Upper lobe of right lung (tissue), 1 donor: ENCODE results near the gene EML5. TPM values are rescaled to one million over a fixed set of nuclear protein-coding genes. Genes with fewer than 3 reads are reported as not detected.

Source experiments
- ATAC-seq: fragments of 200-7000 bp; cut with Tn5 transposase; one replicate; pipeline ENCODE4 v1.9.1; 2020; ENCODE audit warnings: mild to moderate bottlenecking, moderate library complexity
- DNase-seq: peaks from one replicate; pipeline ENCODE4 v3.0.0-alpha.2; 2020
- H3K27ac ChIP-seq: fragments of 200-600 bp; one replicate; pipeline ENCODE4 v1.8.0; 2022
- H3K27me3 ChIP-seq: fragments of 200-600 bp; one replicate; pipeline ENCODE4 v1.8.0; 2022; ENCODE audit warnings: mild to moderate bottlenecking
- H3K36me3 ChIP-seq: fragments of 200-600 bp; one replicate; pipeline ENCODE4 v1.8.0; 2022
- H3K4me1 ChIP-seq: fragments of 200-600 bp; one replicate; pipeline ENCODE4 v1.8.0; 2022
- H3K4me3 ChIP-seq: fragments of 200-600 bp; one replicate; pipeline ENCODE4 v1.8.0; 2022; ENCODE audit warnings: mild to moderate bottlenecking
- H3K9me3 ChIP-seq: fragments of 200-600 bp; one replicate; pipeline ENCODE4 v1.8.0; 2022
- CTCF ChIP-seq: fragments of 200-600 bp; IDR thresholded peaks from one replicate; pipeline ENCODE4 v1.8.0; 2022; ENCODE audit warnings: antibody characterized with exemption
- intact Hi-C: fragments of 100-400 bp; cut with DNase I; formaldehyde crosslinking; loops from one replicate; pipeline ENCODE4 v1.11.0; 2022
- total RNA-seq: library from RNA; stranded (reverse); fragmentation: NEBNext Ultra II Directional; extraction: Animal tissue kit (Norgen Biotek cat#: 25700); gene quantifications from one replicate; pipeline ENCODE4 v1.2.1, GENCODE V29; 2021
- donor health status: DM: no; HTN: yes; CAD: no; lungs with severe emphysema.

EML5 gene
- total RNA-seq, 1 donor from 2014 or later = 2.3 TPM

GRCh38 chr14:88825503-88825902, 32.8 kb upstream of the EML5 start:
- Histone ChIP-seq H3K27me3 (no peaks in the 10 kb centered on the region), H3K27ac (no peak overlapping the region), H3K4me3 (peak overlapping the region; percentile 86), H3K4me1 (peaks cover 6% of the 10 kb centered on the region), H3K9me3 (no peaks in the 10 kb centered on the region), H3K36me3 (no peaks in the 10 kb centered on the region)
- intact Hi-C loops = no loop called here
- DNase-seq = no peak
- TF ChIP-seq CTCF = no peak
- no peak for ATAC-seq

GRCh38 chr14:88825078-88825458, 32.3 kb upstream of the EML5 start:
- ATAC-seq (no peak), DNase-seq (no peak)
- intact Hi-C loops = no loop called here
- no peak for TF ChIP-seq CTCF
- H3K27me3 ChIP-seq = no peaks in the 10 kb centered on the region
- H3K27ac ChIP-seq = peak overlapping the region; percentile 95
- H3K4me1 ChIP-seq = peaks cover 6% of the 10 kb centered on the region
- H3K4me3 ChIP-seq = peak overlapping the region; percentile 86
- H3K9me3 ChIP-seq = no peaks in the 10 kb centered on the region
- H3K36me3 ChIP-seq = no peaks in the 10 kb centered on the region

GRCh38 chr14:88824314-88825077, 31.7 kb upstream of the EML5 start, which contains the start of gene TTC8:
TTC8 (plus strand) TSS chr14:88824651; CDS start chr14:88824708, 57 bp downstream.
- Histone ChIP-seq H3K4me1 (peaks cover 6% of the 10 kb centered on the region), H3K27me3 (no peaks in the 10 kb centered on the region), H3K9me3 (no peaks in the 10 kb centered on the region), H3K27ac (peak within 1 kb of the TSS; percentile 95), H3K36me3 (no peaks in the 10 kb centered on the region), H3K4me3 (peak within 1 kb of the TSS; percentile 86)
- ATAC-seq (peak; percentile 99), DNase-seq (peak; percentile 95)
- TF ChIP-seq CTCF = no peak
- intact Hi-C loops = no loop called here

GRCh38 chr14:88823968-88824313, 31.2 kb upstream of the EML5 start:
- ATAC-seq = no peak
- Histone ChIP-seq H3K36me3 (no peaks in the 10 kb centered on the region), H3K9me3 (no peaks in the 10 kb centered on the region), H3K27ac (peak overlapping the region; percentile 95), H3K4me3 (peak overlapping the region; percentile 86), H3K27me3 (no peaks in the 10 kb centered on the region), H3K4me1 (peaks cover 6% of the 10 kb centered on the region)
- intact Hi-C loops = no loop called here
- DNase-seq = no peak
- no peak for TF ChIP-seq CTCF

GRCh38 chr14:88821888-88822287, 29.1 kb upstream of the EML5 start:
- ATAC-seq = no peak
- intact Hi-C loops = no loop called here
- TF ChIP-seq CTCF = no peak

More at GRCh38 chr14:88821888-88822287, 29.1 kb upstream of the EML5 start:
- peaks cover 6% of the 10 kb centered on the region for H3K4me1 ChIP-seq
- H3K27me3 ChIP-seq = no peaks in the 10 kb centered on the region
- no peaks in the 10 kb centered on the region for H3K36me3 ChIP-seq
- H3K9me3 ChIP-seq = no peaks in the 10 kb centered on the region
- no peak for DNase-seq
- H3K4me3 ChIP-seq = no peak overlapping the region
- H3K27ac ChIP-seq = no peak overlapping the region
